Panc1 (cell line): Measurements from ENCODE around the gene MIPEP.

Experiments
- SIN3A ChIP-seq: IDR thresholded peaks from 2 replicates; pipeline ENCODE4 v1.6.1; 2012; ENCODE audit warnings: low read depth, mild to moderate bottlenecking, low read length, moderate library complexity, borderline replicate concordance; ENCODE audit not compliant: insufficient read depth
- TCF7L2 ChIP-seq: IDR thresholded peaks from 2 replicates; pipeline ENCODE4 v1.6.1; 2011; ENCODE audit warnings: mild to moderate bottlenecking, low read depth, low read length, inconsistent platforms
- TF ChIP-seq, protein P1 (sequence below): fragments of 450-650 bp; IDR thresholded peaks from 2 replicates; pipeline ENCODE4 v1.5.1; 2017; ENCODE audit warnings: mild to moderate bottlenecking
- TF ChIP-seq, protein P2 (sequence below), 2 experiments: IDR thresholded peaks; 2 replicates each; pipeline ENCODE4 v1.6.1; 2011 to 2012; ENCODE audit warnings: low read depth in 2 of 2, control low read depth in 1 of 2, low read length in 1 of 2, mild to moderate bottlenecking in 1 of 2, moderate library complexity in 1 of 2; ENCODE audit not compliant: insufficient read depth in 1 of 2

DNA sequence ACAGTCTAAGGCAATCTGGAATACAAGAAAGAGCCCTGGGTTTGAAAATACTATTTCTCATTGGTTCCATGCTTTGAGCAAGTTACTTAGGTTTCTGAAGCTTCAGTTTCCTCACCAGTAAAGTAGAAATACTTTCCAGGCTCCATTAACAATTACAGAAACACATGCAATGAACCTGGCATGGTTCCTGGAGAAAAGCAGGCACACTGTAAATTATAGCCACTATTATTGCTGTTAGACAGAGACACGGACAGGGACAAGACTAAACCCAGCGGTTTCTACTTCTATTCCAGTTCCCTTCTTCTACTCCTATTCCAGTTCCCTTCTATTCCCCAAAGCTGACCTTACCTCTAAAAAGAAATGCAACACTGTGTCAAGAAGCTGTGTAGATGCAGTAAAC lies 41.2 kb downstream of the MIPEP start:
- TF ChIP-seq SIN3A (no peak), TCF7L2 (no peak)
- TF ChIP-seq, protein P1, sequence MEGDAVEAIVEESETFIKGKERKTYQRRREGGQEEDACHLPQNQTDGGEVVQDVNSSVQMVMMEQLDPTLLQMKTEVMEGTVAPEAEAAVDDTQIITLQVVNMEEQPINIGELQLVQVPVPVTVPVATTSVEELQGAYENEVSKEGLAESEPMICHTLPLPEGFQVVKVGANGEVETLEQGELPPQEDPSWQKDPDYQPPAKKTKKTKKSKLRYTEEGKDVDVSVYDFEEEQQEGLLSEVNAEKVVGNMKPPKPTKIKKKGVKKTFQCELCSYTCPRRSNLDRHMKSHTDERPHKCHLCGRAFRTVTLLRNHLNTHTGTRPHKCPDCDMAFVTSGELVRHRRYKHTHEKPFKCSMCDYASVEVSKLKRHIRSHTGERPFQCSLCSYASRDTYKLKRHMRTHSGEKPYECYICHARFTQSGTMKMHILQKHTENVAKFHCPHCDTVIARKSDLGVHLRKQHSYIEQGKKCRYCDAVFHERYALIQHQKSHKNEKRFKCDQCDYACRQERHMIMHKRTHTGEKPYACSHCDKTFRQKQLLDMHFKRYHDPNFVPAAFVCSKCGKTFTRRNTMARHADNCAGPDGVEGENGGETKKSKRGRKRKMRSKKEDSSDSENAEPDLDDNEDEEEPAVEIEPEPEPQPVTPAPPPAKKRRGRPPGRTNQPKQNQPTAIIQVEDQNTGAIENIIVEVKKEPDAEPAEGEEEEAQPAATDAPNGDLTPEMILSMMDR = no peak
- TF ChIP-seq, protein P2, sequence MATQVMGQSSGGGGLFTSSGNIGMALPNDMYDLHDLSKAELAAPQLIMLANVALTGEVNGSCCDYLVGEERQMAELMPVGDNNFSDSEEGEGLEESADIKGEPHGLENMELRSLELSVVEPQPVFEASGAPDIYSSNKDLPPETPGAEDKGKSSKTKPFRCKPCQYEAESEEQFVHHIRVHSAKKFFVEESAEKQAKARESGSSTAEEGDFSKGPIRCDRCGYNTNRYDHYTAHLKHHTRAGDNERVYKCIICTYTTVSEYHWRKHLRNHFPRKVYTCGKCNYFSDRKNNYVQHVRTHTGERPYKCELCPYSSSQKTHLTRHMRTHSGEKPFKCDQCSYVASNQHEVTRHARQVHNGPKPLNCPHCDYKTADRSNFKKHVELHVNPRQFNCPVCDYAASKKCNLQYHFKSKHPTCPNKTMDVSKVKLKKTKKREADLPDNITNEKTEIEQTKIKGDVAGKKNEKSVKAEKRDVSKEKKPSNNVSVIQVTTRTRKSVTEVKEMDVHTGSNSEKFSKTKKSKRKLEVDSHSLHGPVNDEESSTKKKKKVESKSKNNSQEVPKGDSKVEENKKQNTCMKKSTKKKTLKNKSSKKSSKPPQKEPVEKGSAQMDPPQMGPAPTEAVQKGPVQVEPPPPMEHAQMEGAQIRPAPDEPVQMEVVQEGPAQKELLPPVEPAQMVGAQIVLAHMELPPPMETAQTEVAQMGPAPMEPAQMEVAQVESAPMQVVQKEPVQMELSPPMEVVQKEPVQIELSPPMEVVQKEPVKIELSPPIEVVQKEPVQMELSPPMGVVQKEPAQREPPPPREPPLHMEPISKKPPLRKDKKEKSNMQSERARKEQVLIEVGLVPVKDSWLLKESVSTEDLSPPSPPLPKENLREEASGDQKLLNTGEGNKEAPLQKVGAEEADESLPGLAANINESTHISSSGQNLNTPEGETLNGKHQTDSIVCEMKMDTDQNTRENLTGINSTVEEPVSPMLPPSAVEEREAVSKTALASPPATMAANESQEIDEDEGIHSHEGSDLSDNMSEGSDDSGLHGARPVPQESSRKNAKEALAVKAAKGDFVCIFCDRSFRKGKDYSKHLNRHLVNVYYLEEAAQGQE (IDR thresholded peaks at IDR 0.05; ENCODE audit: insufficient read depth in 1 of 2, low read depth in 2 of 2, low read length in 1 of 2) = no peak
